Measurements from ENCODE around the gene BRAT1. TPM values are rescaled to one million over a fixed set of nuclear protein-coding genes. Genes with fewer than 3 reads are reported as not detected.

BRAT1 gene
- total RNA-seq, 1 donor from 2014 or later, result 66.0 TPM

GRCh38 chr7:2526659-2527504, 28.4 kb downstream of the BRAT1 start:
- Histone ChIP-seq H3K27me3 (no peaks in the 10 kb centered on the region), H3K27ac (peak overlapping the region; percentile 83), H3K4me3 (no peak overlapping the region), H3K9me3 (no peaks in the 10 kb centered on the region), H3K36me3 (no peaks in the 10 kb centered on the region), H3K4me1 (peaks cover 98% of the 10 kb centered on the region)
- intact Hi-C loops (cut with DNase I), result no loop called here
- TF ChIP-seq POLR2A (IDR thresholded peaks at IDR 0.05) (no peak), POLR2AphosphoS5 (IDR thresholded peaks at IDR 0.05; ENCODE audit: insufficient read depth in 1 of 2, low read depth in 1 of 2) (no peak), CTCF (IDR thresholded peaks at IDR 0.05) (no peak)
- DNase-seq (ENCODE audit: extremely low spot score in 2 of 2), result no peak

- Histone ChIP-seq H3K27ac (peak overlapping the region; percentile 73), H3K4me1 (peaks cover 98% of the 10 kb centered on the region), H3K27me3 (no peaks in the 10 kb centered on the region), H3K4me3 (no peak overlapping the region), H3K9me3 (no peaks in the 10 kb centered on the region), H3K36me3 (no peaks in the 10 kb centered on the region)
- DNase-seq (ENCODE audit: extremely low spot score in 2 of 2), result no peak
- TF ChIP-seq CTCF (IDR thresholded peaks at IDR 0.05) (no peak), POLR2AphosphoS5 (IDR thresholded peaks at IDR 0.05; ENCODE audit: insufficient read depth in 1 of 2, low read depth in 1 of 2) (no peak), POLR2A (IDR thresholded peaks at IDR 0.05) (no peak)
- intact Hi-C loops (cut with DNase I), result no loop called here
These were observed 29.4 kb downstream of the BRAT1 start for GRCh38 chr7:2525658-2526630.

GRCh38 chr7:2524808-2525657, 30.3 kb downstream of the BRAT1 start:
- no peak for DNase-seq (ENCODE audit: extremely low spot score in 2 of 2)
- Histone ChIP-seq H3K27ac (peak overlapping the region; percentile 73), H3K4me1 (peaks cover 98% of the 10 kb centered on the region), H3K27me3 (no peaks in the 10 kb centered on the region), H3K36me3 (no peaks in the 10 kb centered on the region), H3K9me3 (no peaks in the 10 kb centered on the region), H3K4me3 (no peak overlapping the region)
- intact Hi-C loops (cut with DNase I), result no loop called here
- TF ChIP-seq POLR2AphosphoS5 (IDR thresholded peaks at IDR 0.05; ENCODE audit: insufficient read depth in 1 of 2, low read depth in 1 of 2), result no peak
- TF ChIP-seq CTCF (IDR thresholded peaks at IDR 0.05), result no peak

- Histone ChIP-seq H3K27ac (peak overlapping the region; percentile 73), H3K36me3 (no peaks in the 10 kb centered on the region)
These were observed 31.1 kb downstream of the BRAT1 start for GRCh38 chr7:2523941-2524807.

More at GRCh38 chr7:2523941-2524807, 31.1 kb downstream of the BRAT1 start:
- TF ChIP-seq POLR2AphosphoS5 (IDR thresholded peaks at IDR 0.05; ENCODE audit: insufficient read depth in 1 of 2, low read depth in 1 of 2) (peak; percentile 24 to 57), CTCF (IDR thresholded peaks at IDR 0.05) (no peak), POLR2A (IDR thresholded peaks at IDR 0.05) (no peak)
- Histone ChIP-seq H3K4me1 (peaks cover 90% of the 10 kb centered on the region), H3K4me3 (peak overlapping the region; percentile 37 to 59), H3K9me3 (no peaks in the 10 kb centered on the region), H3K27me3 (no peaks in the 10 kb centered on the region)
- DNase-seq (ENCODE audit: extremely low spot score in 2 of 2), result no peak
- intact Hi-C loops (cut with DNase I), result no loop called here

All from vagina (tissue), 2 donors.